ENCODE results near the gene AOPEP.
"Not testable (repeated sequence)": the region's sequence is repeated elsewhere in the genome, so short reads cannot be mapped to it uniquely, and the experiment has no call there.

AOPEP gene

GRCh38 chr9:94869415-94869843 lies 142.9 kb downstream of the AOPEP start:
- no peak for DNase-seq (ENCODE audit: low read depth in 2 of 2)

- DNase-seq (ENCODE audit: low read depth in 2 of 2), result no peak
Observed at GRCh38 chr9:94870465-94870792, 143.9 kb downstream of the AOPEP start.

GRCh38 chr9:94870793-94871558 lies 144.5 kb downstream of the AOPEP start:
- DNase-seq (ENCODE audit: low read depth in 2 of 2), result no peak

GRCh38 chr9:94872083-94872833 lies 145.8 kb downstream of the AOPEP start:
- no peak for DNase-seq (ENCODE audit: low read depth in 2 of 2)

- no peak for DNase-seq (ENCODE audit: low read depth in 2 of 2)
Observed at GRCh38 chr9:94872891-94873511, 146.5 kb downstream of the AOPEP start.

- DNase-seq (ENCODE audit: low read depth in 2 of 2), result no peak
Observed at GRCh38 chr9:94874316-94874715, 147.8 kb downstream of the AOPEP start.

GRCh38 chr9:94875300-94876020 lies 149.0 kb downstream of the AOPEP start:
- no peak for DNase-seq (ENCODE audit: low read depth in 2 of 2)

GRCh38 chr9:94878804-94879203 lies 152.3 kb downstream of the AOPEP start:
- DNase-seq (ENCODE audit: low read depth in 2 of 2), result not testable (repeated sequence)

- no peak for DNase-seq (ENCODE audit: low read depth in 2 of 2)
Observed at GRCh38 chr9:94879230-94879629, 152.7 kb downstream of the AOPEP start.

- DNase-seq (ENCODE audit: low read depth in 2 of 2), result no peak
Observed at GRCh38 chr9:94881023-94881422, 154.5 kb downstream of the AOPEP start.

GRCh38 chr9:94881454-94881853 lies 155.0 kb downstream of the AOPEP start:
- no peak for DNase-seq (ENCODE audit: low read depth in 2 of 2)

GRCh38 chr9:94881940-94882339 lies 155.4 kb downstream of the AOPEP start:
- DNase-seq (ENCODE audit: low read depth in 2 of 2), result no peak

GRCh38 chr9:94882966-94883641 lies 156.6 kb downstream of the AOPEP start:
- DNase-seq (ENCODE audit: low read depth in 2 of 2), result no peak

- DNase-seq (ENCODE audit: low read depth in 2 of 2), result no peak
Observed at GRCh38 chr9:94885854-94886447, 159.5 kb downstream of the AOPEP start.

GRCh38 chr9:94887721-94888120 lies 161.2 kb downstream of the AOPEP start:
- no peak for DNase-seq (ENCODE audit: low read depth in 2 of 2)

- DNase-seq (ENCODE audit: low read depth in 2 of 2), result no peak
Observed at GRCh38 chr9:94888775-94889174, 162.3 kb downstream of the AOPEP start.

GRCh38 chr9:94889628-94890027 lies 163.1 kb downstream of the AOPEP start:
- DNase-seq (ENCODE audit: low read depth in 2 of 2), result no peak

GRCh38 chr9:94891183-94891582 lies 164.7 kb downstream of the AOPEP start:
- DNase-seq (ENCODE audit: low read depth in 2 of 2), result no peak

GRCh38 chr9:94892675-94893074 lies 166.2 kb downstream of the AOPEP start:
- DNase-seq (ENCODE audit: low read depth in 2 of 2), result no peak

GRCh38 chr9:94894094-94894699 lies 167.7 kb downstream of the AOPEP start:
- DNase-seq (ENCODE audit: low read depth in 2 of 2), result no peak

GRCh38 chr9:94895668-94896067 lies 169.2 kb downstream of the AOPEP start:
- DNase-seq (ENCODE audit: low read depth in 2 of 2), result no peak
